Forelimb muscle (tissue), 1 donor: Measurements from ENCODE around the gene HPSE2. TPM values are rescaled to one million over a fixed set of nuclear protein-coding genes. Genes with fewer than 3 reads are reported as not detected.

Experiments used
- DNase-seq: peaks from one replicate; pipeline ENCODE4 v3.0.0-alpha.2; 2013; ENCODE audit warnings: low read depth
- polyA plus RNA-seq: library from polyadenylated mRNA; unstranded; fragments of 120-200 nt; gene quantifications from one replicate; pipeline ENCODE4 v1.2.1, GENCODE V29; 2013; ENCODE audit not compliant: insufficient read length

The HPSE2 gene
- polyA plus RNA-seq, 1 donor, result 0.25 TPM

DNA sequence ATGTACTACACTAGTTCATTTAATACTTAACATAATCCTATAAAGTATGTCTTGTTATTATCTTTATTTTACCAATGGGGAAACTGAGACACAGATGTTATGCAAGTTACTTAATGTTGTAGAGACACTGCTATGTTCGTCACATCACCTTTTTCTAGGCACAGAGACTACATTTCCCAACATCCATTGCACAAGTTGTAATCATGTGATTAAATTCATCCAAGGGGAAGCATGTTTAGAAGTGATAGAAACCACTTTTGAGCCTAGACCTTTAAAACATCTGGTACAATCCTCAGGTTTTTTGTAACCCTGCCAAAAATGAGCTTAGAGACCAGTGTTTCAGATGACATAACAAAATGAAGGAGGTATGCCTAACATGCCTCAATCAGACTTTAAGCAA is 402.1 kb downstream of the HPSE2 start:
- DNase-seq, result no peak

DNA sequence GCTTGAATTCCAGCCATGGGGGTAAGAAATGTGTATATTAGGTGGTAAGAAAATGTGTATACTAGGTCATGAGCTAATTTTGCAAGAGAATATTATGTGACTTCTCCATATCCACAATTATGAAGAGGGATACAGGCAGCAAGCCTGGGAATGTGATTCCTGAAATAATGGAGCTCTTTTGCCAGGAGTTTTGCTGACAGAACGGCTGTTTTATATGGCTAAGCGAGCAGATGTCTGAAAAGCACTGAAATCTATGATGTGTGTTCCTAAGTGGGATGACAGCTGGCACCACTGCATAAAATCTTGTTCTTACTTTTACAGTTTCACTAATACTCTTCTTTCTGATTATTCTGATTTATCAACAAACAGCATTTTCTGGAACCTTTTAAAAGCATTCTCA is 402.9 kb downstream of the HPSE2 start:
- no peak for DNase-seq

DNA sequence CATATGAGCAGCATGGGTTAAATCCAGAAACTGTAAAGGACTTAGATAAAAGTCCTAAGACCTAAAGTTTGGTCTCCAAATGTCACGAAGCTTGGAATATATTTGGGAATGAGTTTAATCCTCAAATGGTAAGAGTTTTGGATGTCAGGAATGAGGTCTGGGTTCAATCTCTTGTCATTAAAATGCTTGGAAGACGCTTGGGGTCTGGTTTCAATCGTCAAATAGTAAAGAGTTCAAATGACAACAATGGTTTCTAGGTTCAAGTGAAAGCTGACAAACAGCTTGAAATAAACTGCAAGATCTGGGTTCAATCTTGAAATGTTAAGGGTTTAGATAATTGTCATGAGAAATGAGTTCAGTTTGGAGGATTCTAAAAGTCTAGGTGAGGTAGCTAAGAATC is 403.5 kb downstream of the HPSE2 start:
- DNase-seq, result no peak

DNA sequence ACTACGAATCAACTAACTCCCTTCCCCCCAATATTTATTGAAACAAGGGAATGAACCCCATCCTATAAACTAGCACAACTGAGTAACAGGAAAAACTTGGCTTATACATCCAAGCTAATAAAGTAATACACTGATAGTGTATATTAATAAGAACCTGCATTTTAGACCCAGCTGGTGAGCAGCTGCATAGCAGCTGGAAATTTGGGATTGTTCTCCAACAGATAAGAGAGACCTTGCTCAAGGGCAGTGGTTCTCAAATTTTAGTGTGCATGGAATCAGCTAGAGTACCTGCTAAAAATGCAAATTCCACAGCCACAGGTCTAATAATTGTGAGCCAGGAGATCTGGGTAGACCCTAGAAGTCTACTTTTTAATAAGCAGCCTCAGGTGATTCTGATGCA is 404.3 kb downstream of the HPSE2 start:
- DNase-seq, result no peak

DNA sequence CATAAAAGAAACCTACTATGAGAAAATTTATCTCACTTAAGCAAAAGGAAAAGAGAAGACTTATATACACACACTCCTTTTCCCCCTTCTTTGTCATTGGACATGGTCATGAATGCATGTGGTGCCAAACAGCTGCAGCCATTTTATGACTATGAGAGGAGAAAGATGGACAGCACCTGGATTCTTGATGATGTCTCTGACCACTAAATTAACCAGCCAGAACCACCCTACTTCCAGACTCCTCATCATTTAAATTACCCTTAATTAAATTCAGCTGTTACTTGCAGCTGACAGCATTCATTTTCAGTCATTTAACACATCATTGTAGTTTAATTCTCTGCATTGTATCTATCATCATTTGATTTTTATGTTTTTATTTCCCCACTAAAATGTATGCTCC is 409.9 kb downstream of the HPSE2 start:
- DNase-seq, result no peak

DNA sequence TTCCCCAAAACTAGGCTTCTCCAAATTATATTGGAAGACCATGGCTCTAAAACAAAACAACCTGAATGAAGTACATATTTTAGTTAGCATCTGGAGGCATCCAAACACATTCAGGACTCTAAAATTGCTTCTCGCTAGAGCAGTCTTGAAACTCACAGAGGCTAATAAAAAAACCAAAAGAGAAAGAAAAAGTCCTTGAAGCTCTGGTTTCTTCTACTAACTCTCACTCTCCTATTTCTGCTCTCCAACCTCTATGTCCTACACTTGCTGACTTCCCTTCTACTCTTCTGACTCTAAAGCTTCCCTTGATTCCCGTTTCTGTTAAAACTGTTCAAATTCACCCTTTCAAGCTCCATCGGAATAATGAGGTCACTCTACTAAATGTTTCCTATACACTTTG is 418.3 kb downstream of the HPSE2 start:
- DNase-seq, result no peak

DNA sequence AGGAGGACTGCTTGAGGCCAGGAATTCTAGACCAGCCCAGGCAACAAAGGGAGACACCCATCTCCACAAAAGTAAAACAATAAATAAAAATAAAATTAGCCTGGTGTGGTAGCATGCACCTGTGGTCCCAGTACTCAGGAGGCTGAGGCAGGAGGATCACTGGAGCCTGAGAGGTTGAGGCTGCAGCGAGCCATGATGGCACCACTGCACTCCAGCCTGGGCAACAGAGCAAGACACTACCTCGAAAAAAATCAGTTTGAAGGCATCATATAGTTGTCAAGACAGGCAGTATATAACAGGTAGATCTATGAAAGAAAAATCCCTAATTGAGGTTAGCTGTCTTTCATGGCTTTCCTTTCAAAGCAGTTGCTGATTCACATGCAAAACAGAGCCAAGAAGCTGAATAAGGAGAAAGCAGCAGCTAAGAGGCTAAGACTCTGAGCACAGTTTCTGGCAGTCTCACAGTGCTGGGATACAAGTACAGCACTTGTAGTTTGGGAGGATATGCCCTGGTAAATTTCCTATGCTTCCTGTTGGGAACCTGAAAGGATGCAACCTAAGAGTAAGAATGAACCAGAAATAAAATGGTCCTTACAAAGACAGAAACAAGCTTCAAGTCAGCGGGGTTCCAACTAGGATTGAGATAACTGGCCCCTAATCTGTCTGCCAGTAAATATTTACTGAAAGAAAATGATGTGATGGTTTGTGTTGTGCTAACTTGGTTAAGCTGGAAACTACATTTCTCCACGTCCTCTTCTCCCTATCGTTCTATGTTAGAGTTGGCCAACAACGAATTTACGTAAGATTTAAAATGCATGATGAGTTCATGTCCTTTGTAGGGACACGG is 420.4 kb downstream of the HPSE2 start:
- DNase-seq, result no peak

DNA sequence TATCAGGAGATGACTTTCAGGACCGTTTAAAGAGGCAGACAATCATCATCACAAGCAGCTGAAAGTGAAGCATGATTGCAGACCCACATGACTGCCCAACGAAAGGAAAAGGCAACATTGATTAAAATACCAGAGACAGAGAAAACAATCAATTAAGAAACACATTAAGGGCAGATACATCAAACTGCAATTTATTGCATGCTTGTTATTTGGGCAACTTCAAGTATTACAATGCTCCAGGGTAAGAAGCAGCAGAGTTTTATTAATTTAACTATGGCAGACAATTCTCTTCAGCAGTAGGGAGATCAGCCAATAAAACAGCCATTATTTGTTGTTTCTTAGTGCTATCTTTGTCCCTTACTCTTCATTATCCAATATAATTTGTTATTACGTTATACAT is 421.2 kb downstream of the HPSE2 start:
- DNase-seq, result no peak

DNA sequence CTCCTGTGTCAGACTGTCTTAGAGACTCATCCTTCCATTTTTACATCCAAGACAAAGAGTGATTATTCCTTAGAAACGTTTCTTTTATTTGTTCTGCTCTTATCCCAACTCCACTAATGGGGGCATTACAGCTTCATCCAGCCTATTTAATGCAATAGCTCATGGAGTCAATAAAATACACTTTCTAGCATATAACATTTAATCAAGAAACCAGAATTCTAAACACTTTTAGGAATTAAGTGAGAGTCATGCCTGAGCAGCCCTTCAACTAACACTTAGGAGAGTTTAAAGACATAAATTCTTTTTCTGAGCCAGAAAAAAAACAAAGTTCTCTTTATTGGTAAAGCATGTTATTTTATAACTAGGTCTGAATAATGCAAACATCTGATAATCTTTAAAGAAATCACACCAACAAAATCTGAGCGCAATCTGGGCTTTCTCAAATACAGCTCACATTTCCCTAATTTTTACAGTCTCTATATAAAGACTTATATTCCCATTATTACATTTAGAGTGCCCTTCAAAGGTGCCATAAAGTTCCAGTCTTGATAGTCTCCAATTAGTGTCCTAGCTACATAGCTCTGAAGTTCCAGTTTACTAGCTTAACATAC is 427.3 kb downstream of the HPSE2 start:
- DNase-seq, result no peak

DNA sequence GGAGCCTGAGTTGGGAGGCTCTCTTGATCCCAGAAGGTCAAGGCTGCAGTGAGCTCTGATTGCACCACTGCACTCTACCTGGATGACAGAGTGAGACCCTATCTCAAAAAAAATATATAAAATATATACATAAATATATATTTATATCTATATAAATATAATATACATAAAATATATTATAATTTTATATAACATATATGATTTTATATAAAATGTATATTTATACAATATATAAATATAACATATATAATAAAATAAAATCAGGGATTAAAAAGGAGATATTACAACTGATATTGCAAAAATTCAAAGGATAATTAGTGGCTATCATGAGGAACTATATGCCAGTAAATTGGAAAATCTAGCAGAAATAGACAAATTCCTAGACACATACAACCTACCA is 435.4 kb downstream of the HPSE2 start:
- no peak for DNase-seq

DNA sequence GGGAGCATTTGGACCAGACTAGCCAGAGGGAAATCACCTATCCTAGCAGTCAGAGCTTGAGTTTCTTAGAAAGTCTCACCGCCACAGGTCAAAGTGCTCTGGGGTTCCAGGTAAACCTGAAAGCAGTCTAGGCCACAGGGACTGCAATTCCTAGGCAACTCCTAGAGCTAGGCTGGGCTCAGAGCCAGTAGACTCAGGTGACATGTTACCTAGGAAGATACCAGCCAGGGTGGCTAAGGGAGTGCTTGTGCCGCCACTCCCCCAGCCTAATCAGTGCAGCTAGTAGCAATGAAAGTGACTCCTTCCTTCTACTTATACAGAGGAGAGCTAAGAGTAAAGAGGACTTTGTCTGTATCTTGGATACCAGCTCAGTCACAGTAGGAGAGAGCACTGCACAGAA is 440.2 kb downstream of the HPSE2 start:
- no peak for DNase-seq

DNA sequence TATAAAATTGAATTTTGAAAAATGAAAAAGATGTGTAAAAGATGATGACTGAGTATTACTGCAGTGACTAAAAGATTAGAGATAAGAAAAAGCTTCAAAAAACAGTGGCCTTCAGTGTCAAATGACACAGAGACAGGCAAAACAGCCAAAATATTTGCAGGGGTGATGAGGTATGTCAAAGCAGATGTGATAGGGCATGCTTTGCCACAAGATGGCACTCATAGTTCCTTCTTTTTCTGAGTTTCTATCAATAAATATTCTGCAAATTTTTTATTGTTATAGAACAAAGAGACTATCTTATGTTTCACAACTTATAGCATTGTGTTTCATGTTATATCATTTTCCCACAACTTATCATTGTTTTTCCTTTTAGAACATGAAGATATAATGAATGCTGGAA is 444.8 kb downstream of the HPSE2 start:
- DNase-seq, result no peak

DNA sequence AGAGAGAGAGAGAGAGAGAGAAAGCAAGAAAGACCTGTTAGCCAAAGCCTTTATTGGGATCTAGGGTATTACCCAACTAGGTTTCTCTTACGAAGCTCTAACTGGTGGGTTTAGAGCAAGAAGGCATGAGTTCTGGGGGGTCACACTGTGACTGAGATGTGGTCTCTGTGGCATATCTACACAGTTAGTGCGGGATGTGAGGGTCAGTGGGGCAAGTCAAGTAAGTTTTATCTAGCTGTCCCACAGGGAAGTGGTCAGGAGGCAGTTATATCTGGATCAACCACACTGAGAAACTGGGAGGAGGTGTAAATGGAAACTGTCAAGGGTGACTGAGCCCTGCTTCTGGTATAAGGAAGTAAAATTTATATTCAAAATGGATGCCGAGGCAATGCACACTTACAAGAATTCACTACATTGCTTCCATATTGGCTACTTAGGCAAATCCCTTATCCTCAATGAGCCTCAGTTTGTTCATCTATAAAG is 457.3 kb downstream of the HPSE2 start:
- no peak for DNase-seq

DNA sequence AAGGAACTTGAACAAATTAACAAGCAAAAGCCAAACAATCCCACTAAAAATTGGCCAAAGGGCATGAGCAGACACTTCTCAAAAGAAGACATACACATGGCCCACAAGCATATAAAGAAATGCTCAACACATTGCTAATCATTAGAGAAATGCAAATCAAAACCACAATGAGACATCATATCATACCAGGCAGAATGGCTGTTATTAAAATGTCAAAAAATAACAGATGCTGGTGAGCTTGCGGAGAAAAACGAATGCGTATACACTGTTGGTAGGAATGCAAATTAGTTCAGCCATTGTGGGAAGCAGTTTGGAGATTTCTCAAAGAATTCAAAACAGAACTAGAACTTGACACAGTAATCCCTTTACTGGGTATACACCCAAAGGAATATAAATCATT is 477.2 kb downstream of the HPSE2 start:
- no peak for DNase-seq

DNA sequence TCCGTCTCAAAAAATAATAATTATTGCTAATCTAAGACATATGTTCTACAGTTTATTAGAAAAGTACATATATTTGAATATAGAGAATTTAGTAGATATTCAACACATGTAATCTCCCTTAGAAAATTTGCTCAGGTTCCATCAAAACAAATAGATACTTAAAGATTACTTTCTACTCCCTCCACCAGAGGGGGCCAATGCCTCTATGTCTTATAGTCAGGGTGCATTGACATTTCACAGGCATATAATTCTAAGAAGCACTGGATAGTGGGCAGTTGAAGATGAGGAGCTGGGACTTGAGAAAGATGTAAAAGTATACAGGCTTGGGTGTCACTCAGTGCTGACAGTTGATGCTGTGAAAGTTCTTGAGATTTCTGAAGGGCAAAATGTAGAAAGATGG is 487.4 kb downstream of the HPSE2 start:
- DNase-seq, result no peak

DNA sequence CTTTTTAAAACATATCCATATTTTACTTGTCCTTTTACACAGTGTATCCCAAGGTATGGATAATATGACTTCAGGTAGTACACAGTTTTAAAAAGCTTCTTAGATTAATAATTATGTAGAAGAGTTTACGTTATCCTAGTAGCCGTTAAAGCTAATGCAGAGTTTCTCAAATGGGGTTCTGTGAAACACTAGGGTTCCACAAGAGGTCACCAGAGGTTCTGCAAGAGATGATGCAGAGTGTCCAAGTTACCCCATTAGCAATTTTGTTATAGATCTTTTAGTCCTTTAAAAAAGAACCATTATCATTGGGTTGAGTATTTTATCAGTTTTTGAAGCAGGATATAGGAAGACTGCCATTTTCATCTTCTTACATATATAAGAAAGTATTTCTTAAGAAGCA is 490.0 kb downstream of the HPSE2 start:
- no peak for DNase-seq

DNA sequence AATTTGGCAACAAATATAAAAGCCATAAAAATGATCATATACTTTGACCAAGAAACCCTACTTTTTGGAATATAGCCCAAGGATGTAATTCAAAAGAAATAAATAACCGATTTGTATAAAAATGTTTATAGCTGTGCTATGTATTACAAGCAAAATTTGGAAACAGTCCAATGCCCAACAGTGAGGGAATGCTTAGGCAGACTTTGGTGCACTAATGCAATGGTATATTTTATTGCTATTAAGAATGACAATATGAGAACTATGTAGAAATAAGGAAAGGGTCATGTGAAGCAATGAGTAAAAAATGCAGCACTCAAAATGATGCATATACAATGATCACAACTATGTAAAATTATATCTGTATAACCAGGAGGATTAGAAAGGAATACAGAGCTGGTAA is 515.1 kb downstream of the HPSE2 start:
- no peak for DNase-seq

DNA sequence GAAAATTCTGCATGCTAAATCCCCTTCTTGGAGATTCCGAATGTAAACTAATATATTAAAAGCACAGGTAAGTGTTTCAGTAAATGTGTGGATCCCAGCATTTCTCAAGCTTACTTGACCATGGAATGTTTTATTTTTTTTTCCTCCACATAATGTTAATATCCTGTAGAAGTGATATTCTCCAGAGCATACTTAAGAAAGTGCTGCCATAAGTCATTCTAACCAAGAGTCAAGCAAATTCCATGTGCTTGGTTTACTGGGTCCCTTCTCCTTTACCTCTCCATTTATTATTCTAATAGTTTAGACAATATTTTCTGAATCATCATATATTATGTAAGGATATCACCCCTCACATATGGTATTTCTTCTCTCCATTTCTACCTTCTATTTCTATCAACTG is 522.1 kb downstream of the HPSE2 start:
- DNase-seq, result no peak

DNA sequence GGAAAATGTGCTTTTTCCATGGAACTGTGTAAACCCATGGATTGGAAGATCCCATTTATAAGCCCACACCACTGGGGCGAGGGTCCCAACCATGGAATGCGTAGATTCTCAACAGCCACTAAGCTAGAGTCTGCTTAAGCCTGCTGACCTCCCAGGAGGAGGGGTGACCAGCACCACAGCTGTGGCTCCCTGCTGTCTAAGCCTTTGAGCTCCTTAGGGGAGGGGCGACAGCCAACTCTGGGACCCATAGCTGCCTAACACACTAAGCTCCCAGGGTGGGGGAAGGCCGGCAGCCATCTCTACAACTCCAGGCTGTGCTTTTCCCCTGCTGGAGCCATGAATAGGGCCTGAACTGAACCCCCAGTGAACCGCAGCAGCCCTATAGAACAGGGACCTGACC is 539.1 kb downstream of the HPSE2 start:
- no peak for DNase-seq

DNA sequence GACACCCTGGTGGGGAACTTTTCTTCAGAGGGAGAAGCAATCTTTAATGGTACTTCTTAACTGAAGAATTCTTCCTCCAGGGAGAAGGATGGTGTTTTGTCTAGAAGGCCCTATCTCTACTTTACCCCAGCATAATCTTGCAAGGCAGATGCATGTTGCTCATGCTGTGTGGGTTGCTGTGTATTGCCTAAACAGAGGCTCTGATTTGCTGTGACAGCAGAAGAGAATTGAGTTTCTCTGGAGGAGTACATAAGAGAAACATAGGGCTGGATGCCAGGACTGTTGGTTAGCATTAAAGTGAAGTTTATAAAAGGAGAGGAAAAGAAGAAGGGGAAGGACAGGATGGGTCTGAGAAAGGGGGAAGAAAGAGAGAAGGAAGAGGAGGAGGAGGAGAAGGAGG is 540.8 kb downstream of the HPSE2 start:
- no peak for DNase-seq

DNA sequence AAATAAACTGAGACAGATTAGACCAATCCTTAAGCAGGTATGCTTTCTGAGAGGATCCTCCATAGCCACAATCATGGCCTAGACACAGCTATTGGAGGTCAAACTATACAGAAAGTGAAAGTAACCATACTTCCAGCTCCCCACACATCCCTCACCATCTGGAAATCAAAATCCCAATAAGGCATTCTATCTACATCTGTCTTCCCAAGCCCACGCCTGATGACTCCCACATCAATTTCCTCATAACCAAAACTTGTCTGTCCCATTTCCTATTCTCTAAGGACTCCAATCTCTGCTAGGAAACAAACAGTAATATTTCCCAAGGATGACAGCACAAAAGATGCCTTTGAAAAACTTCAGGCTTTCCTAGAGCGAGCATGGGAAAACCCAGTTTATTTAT is 541.6 kb downstream of the HPSE2 start:
- no peak for DNase-seq

DNA sequence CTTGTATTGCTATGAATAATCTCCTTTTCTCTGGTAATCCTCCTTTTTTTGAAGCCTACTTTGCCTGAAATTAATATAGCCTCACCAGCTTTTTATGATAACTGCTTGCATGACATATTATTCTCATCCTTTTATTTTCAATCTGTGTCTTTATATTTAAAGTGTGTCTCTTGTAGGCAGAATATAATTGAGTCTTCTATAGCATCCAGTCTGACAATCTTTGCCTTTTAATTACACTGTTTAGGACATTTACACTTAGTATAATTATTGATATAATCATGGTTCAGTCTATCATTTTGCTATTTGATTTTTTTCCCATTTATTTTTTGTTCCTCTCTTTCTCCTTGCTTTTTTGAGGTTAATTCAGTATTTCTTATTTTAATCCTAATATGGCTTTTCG is 548.0 kb downstream of the HPSE2 start:
- DNase-seq, result no peak
